A673 (cell line): ENCODE results near the gene BTRC. TPM values are rescaled to one million over a fixed set of nuclear protein-coding genes. Genes with fewer than 3 reads are reported as not detected.

ENCODE experiments used
- BruUV-seq: library from RNA; stranded (reverse); fragments of 400-500 nt; replicated peaks from 2 replicates; lab custom pipeline; 2021; lab: Mats Ljungman, UMichigan
- CTCF ChIA-PET: fragments of 300-600 bp; sonication (Branson Sonifier 250); formaldehyde crosslinking; loops from one replicate; lab custom pipeline; 2022; ENCODE audit warnings: antibody characterized with exemption; lab: Charles Lee
- POLR2A ChIA-PET: fragments of 300-600 bp; sonication (Branson Sonifier 250); formaldehyde crosslinking; loops from one replicate; lab custom pipeline; 2022; ENCODE audit warnings: antibody characterized with exemption; ENCODE audit not compliant: low non-redundant PET; lab: Charles Lee
- DNase-seq: peaks from one replicate; pipeline ENCODE4 v3.0.0-alpha.2; 2015; ENCODE audit warnings: low spot score
- H3K27ac ChIP-seq: fragments of 200-600 bp; sonication (generic); 2 replicates; pipeline ENCODE4 v1.5.1; 2016; ENCODE audit warnings: mixed run types, low read depth, mild to moderate bottlenecking, mixed read lengths, antibody characterized with exemption, low read length; ENCODE audit not compliant: poor library complexity, severe bottlenecking
- H3K27me3 ChIP-seq: fragments of 200-600 bp; sonication (generic); replicated peaks from 2 replicates; pipeline ENCODE4 v1.6.1; 2017; ENCODE audit warnings: mixed run types, low read depth, mild to moderate bottlenecking, mixed read lengths, antibody characterized with exemption, low read length; ENCODE audit not compliant: insufficient read depth, poor library complexity
- H3K36me3 ChIP-seq: fragments of 200-600 bp; sonication (generic); 2 replicates; pipeline ENCODE4 v1.6.1; 2016; ENCODE audit warnings: mixed run types, mild to moderate bottlenecking, mixed read lengths, antibody characterized with exemption, low read length; ENCODE audit not compliant: insufficient read depth, poor library complexity, severe bottlenecking
- H3K4me1 ChIP-seq: fragments of 200-600 bp; sonication (generic); 2 replicates; pipeline ENCODE4 v1.6.1; 2017; ENCODE audit warnings: mixed run types, mild to moderate bottlenecking, mixed read lengths, antibody characterized with exemption, low read length; ENCODE audit not compliant: insufficient read depth, poor library complexity, severe bottlenecking
- H3K4me3 ChIP-seq: fragments of 200-600 bp; sonication (generic); 2 replicates; pipeline ENCODE4 v1.5.1; 2016; ENCODE audit warnings: low read depth, mixed run types, mild to moderate bottlenecking, mixed read lengths, low read length; ENCODE audit not compliant: poor library complexity, severe bottlenecking
- H3K9me3 ChIP-seq: fragments of 200-600 bp; sonication (generic); 2 replicates; pipeline ENCODE4 v1.6.1; 2016; ENCODE audit warnings: mixed run types, low read depth, mild to moderate bottlenecking, mixed read lengths, antibody characterized with exemption, low read length; ENCODE audit not compliant: poor library complexity, severe bottlenecking
- CTCF ChIP-seq: fragments of 300-800, 200-600 bp; sonication (generic); conservative IDR thresholded peaks from 2 replicates; pipeline ENCODE4 v1.5.1; 2017; ENCODE audit warnings: low read depth, mild to moderate bottlenecking, antibody characterized with exemption, low read length, moderate library complexity, mixed read lengths
- EZH2 ChIP-seq: fragments of 200-600 bp; sonication (generic); IDR thresholded peaks from 2 replicates; pipeline ENCODE4 v1.6.1; 2017; ENCODE audit warnings: borderline replicate concordance, low read depth, mild to moderate bottlenecking, mixed read lengths, antibody characterized with exemption, low read length; ENCODE audit not compliant: poor library complexity, severe bottlenecking
- intact Hi-C: fragments of 100-400 bp; cut with micrococcal nuclease; formaldehyde crosslinking; loops from one replicate; pipeline ENCODE4 v1.10.0; 2022; ENCODE audit not compliant: unreplicated experiment
- total RNA-seq: library from RNA; stranded (reverse); gene quantifications from 2 replicates; pipeline ENCODE4 v1.2.3, GENCODE V29; 2021

Gene BTRC
- total RNA-seq, 1 experiment from 2014 or later = 22.6 TPM

DNA sequence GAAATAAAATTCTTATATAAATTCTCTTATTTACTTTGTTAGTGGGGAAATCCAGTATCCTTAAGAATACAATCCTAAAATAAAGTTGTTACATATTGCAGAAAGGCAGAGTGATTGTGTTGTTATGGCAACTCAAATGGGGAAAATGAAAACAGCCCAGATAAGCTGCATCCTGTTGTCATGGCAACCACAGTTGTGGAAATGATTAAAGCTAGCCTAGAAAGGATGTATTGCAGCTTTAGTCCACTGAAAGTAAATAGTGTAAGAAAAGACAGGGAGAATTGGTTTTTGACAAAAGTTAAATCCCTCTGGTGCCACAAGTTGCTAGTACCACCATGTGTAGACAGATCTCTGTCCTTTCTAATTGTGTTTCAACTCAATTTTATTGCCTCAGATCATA lies 43.2 kb downstream of the BTRC start:
- Histone ChIP-seq H3K27ac (no peak overlapping the region), H3K4me1 (no peaks in the 10 kb centered on the region), H3K27me3 (no peaks in the 10 kb centered on the region), H3K36me3 (no peaks in the 10 kb centered on the region), H3K4me3 (no peak overlapping the region), H3K9me3 (no peaks in the 10 kb centered on the region)
- TF ChIP-seq EZH2 (no peak), CTCF (no peak)
- intact Hi-C loops = no loop called here
- BruUV-seq = no TSS peak
- CTCF ChIA-PET = no interaction called here
- POLR2A ChIA-PET = no interaction called here
- DNase-seq = peak; percentile 26

DNA sequence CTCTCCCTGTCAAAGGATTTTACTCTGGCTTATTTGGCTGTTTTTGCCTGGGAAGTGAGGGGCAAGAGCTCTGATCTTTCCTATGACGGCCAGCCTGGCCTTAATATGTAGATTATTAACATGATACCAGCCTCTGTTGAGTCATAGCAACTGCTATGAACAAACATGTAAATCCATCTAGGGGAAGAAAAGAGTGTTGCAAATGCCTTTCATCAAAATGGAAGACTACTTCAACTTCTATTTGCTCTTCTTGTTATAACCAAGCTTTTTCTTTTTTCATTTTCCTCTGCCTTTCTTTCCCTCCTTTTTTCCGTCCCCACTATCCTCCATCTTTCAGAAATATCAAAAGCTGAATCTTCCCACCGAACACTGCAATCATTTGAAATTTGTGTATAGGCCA lies 46.6 kb downstream of the BTRC start:
- ChIA-PET POLR2A (no interaction called here), CTCF (no interaction called here)
- TF ChIP-seq CTCF (no peak), EZH2 (no peak)
- Histone ChIP-seq H3K4me3 (no peak overlapping the region), H3K9me3 (no peaks in the 10 kb centered on the region), H3K36me3 (no peaks in the 10 kb centered on the region), H3K27me3 (no peaks in the 10 kb centered on the region), H3K4me1 (no peaks in the 10 kb centered on the region), H3K27ac (no peak overlapping the region)
- no peak for DNase-seq
- no TSS peak for BruUV-seq
- intact Hi-C loops = no loop called here

DNA sequence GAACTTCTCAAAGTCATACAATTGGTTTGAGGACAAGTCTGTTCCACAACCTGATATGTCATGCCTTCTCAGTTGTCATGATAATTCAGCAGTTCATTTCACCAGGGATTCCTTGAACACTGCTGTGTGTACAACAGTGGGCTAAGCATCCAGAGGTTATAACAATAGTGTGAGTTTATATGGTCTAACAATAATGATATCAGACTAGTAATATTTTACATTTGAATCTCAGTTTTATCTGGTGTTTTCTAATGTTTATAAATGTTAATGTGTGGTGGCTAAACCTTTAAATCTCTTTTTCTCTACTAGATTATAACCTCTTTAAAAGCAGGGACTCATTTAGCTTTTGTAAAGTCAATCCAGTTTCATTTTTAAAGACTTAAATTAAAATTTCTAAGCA lies 48.7 kb downstream of the BTRC start:
- no peak overlapping the region for H3K4me3 ChIP-seq
- intact Hi-C loops = no loop called here

More for the DNA sequence above, 48.7 kb downstream of the BTRC start:
- Histone ChIP-seq H3K27me3 (no peaks in the 10 kb centered on the region), H3K9me3 (no peaks in the 10 kb centered on the region), H3K36me3 (no peaks in the 10 kb centered on the region), H3K27ac (no peak overlapping the region), H3K4me1 (no peaks in the 10 kb centered on the region)
- no peak for DNase-seq
- no TSS peak for BruUV-seq
- no peak for TF ChIP-seq EZH2
- TF ChIP-seq CTCF = no peak
- ChIA-PET CTCF (no interaction called here), POLR2A (no interaction called here)
